NCI-H2227 treated with DMSO at 0.1 percent for 48 hours (cell line): ENCODE results near the gene CXorf49B.

ENCODE experiments used
- DNase-seq: peaks from one replicate; lab custom pipeline; 2025; lab: John Stamatoyannopoulos, UW

Gene CXorf49B

DNA sequence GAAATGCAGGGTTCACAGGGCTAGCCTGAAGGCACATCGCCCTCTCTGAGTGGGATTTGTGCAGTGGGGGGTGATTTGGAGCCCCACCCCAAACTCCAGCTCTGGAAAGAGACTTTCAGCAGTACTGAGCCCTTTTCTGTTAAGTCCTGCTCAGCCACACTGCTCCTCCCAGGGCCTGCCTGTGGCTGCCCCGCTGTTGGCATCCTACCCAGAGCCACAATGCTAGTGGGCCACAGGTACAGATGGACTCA is 52.7 kb downstream of the CXorf49B start:
- no peak for DNase-seq
